ENCODE measurements around the gene KLHL15. TPM values are rescaled to one million over a fixed set of nuclear protein-coding genes. Genes with fewer than 3 reads are reported as not detected.
"Not testable (repeated sequence)": the region's sequence is repeated elsewhere in the genome, so short reads cannot be mapped to it uniquely, and the experiment has no call there.

The KLHL15 gene
- total RNA-seq, 1 experiment from 2014 or later = 2.4 TPM

DNA sequence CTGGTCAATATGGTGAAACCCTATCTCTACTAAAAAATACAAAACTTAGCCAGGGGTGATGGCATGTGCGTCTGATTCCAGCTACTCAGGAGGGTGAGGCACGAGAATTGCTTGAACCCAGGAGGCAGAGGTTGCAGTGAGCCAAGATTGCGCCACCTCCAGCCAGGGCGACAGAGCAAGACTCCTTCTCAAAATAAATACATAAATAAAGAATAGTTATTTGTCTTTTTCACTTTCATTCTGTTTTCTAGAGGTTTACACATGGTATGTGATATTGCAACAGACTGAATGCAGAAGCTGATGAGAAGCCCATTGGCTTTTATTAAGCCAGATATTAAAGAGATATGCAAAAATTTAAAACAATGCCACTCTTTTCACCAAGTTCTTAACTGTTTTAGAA is 8.2 kb downstream of the KLHL15 start:
- DNase-seq (ENCODE audit: low spot score) = no peak

DNA sequence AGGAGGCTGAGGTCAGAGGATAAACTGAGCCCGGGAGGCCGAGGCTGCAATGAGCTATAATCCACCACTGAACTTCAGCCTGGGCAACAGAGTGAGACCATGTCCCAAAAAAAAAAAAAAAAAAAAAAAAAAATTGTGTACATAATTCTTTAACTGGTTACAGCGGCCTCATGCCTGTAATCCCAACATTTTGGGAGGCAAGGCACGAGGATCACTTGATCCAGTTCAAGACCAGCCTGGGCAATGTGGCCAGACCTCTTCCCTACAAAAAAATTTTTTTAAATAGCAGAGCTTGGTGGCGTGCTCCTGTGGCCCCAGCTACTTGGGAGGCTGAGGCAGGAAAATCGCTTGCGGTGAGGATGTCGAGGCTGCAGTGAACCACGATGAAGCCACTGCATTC is 9.3 kb downstream of the KLHL15 start:
- DNase-seq (ENCODE audit: low spot score) = no peak

DNA sequence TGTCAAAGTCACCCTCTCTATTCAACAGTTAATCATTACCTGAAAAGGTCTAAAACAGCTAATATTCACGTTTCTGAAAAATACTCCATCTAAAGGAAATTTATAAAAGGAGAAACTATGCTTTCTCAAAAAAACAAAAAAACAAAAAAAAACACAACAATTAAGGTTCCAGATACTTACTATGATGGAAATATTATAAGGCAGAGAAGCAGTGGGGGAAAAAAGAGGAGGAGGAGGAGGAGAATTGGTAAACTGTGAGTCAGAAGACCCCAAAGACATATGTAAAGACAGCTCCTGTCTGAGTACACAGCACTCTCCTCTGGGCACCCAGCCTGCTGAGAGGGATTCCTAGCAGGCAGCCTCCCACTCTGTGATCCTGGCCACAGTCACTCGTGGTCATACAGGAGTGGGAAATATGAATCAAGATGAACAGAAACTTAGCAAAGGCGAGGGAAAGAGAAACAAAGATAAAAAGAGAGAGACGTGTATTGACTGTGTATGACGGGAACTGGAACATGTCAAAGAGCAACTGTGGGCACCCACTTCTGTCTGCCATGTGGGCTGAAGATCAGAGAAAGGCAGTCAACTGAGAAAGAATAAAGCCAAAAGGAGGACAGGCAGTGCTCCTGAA is 12.5 kb downstream of the KLHL15 start:
- no peak for DNase-seq (ENCODE audit: low spot score)

DNA sequence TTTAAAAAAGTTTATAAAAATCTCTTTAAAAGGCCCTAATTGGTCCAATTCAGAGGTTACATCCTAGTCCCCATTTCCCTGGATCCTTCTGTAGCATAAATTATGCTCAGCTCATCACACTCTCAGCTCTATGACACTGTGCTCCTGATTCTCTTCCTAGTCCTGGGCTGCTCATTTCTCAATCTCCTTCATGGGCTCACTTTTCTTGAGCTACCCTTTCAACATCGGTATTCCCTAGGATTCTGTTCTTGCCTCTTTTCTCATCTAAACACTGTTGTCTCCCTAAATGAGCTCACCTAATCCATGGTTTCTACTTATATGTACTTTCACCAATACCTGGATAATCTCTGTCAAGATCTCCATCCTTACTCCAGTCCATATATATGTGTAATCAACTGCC is 14.7 kb downstream of the KLHL15 start:
- no peak for DNase-seq (ENCODE audit: low spot score)

DNA sequence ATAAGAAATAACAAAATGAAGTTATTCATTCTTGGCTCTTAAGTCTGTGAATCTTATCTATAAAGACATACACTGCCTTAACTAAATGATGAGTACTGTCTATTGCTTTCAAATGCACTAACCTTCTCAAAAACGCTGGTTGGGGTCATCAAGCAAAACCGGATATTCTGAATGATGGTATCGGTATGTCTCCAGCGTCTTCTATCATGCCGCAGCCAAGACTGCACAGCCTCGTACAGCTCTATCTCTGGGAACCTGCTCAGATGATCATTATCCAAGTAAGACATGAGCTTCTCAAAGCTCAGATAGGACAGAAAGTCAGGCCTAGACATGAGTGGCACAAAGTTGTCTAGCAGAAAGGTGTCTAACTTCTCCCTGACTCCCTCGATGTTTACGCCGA is 21.1 kb downstream of the KLHL15 start:
- DNase-seq (ENCODE audit: low spot score) = no peak

DNA sequence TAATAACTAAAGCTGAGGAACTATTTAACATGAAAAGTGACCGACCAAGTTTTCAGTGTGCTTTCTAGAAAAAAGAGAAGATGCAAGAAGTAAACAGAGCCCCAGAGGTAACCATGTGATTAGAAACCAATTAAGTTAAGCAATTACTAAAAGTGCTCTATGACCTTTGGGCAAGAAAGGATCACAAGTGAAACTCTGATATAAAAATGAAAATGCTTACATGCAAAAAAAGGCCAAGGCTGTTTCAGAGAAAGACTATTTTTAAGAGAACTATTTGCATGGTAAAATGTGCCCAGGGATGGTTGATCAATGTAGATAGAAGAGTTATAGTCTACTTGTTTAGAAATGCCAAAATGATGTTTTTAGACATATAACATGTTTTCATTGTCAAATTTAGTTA is 22.0 kb downstream of the KLHL15 start:
- DNase-seq (ENCODE audit: low spot score) = no peak

DNA sequence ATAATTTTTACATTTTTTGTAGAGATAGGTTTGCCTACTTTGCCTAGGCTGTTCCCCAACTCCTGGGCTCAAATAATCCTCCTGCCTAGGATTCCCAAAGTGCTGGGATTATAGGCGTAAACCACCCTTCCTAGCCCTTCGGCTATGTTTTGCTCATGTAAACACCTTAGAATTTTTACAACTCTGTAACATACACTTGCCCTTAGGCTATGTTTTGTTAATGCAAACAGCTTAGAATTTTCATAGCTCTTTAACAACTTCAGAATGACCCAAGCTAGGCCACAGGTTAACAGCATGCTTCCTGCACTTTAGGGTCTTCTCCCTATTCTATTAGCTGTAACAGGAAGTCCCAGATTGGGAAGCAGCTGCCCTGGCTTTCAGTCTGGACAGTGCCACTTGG is 24.2 kb downstream of the KLHL15 start:
- no peak for DNase-seq (ENCODE audit: low spot score)

DNA sequence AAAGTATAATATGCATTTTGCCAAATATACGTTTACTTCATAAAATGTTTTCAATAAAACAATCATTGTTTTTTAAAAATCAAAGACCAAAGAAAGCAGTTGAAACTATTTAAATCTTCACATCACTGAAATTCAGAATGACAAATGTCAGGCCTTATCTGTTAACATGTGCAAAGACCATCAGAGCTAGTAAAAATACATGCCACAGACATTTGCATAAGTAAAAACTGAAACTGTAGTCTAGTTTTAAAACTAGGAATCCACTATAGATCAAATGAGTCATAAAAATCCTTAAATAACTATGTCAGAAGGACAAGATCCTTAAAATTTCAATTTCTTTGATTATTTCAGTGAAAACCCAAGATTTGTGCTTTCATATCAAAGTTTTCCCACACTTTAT is 24.8 kb downstream of the KLHL15 start:
- DNase-seq (ENCODE audit: low spot score) = no peak

DNA sequence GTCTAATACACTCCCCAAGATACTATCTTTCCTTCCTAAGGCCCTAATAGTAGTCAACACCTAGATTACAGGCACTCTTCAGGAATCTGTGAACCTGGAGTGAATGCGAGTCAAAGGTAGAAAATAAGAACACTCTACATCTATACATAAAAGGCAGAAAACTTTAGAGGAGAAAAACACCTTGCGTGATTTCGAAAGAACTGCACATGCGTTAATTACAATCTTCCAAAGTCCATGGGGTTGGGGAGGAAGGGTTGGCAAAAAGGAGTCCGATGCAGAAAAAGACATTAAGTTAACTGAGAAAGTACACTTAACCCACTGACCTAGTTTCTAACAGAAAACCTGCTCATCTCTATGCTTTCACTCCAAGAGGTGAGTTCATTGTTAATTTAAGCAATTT is 27.3 kb downstream of the KLHL15 start:
- DNase-seq (ENCODE audit: low spot score) = no peak

DNA sequence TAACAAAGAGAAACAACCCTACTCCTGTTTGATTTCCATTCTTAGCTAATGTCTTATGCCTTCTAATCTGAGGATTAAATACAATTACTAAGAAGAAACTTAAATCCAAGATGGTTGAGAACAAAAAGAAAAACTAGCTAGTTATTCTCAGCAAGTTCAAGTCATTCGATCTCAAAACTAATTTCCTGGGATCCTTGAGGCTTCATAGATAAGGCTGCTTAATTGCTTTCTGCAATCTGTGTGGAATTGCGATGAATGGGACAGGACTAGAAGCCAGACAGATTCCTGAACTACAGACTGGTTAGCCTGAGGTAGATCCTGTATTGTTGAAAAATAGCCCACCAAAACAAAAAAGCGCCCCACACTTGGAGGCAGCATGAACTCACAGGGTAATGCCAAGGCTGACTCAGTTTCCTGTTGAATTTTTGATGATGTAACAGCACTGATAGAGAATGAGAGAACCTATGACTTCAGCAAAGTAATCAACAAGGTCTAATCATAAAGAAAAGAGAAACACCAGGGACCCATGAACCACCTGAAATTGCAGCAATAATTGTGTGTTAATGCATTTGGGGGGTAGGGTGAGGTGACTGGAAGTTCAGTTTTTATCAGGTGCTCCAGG is 33.9 kb downstream of the KLHL15 start:
- no peak for DNase-seq (ENCODE audit: low spot score)

DNA sequence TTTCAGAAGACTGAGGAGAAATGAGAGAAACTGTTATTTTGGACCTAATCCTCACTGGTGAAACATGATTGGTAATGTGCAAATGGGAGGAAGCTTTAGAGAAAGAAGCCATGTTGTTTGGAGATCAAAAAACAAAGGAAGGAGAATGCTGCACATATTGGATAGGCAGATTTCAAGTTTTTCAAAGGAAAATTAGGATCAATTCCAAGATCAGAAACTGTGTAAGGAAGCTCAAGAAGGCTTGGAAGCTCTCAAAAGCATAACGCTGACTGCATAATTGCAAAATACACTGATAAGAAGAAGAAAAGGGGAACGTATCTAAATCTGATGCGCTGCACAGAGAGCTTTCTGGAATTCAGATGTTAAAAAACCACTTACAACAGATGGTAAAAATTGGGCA is 34.6 kb downstream of the KLHL15 start:
- no peak for DNase-seq (ENCODE audit: low spot score)

DNA sequence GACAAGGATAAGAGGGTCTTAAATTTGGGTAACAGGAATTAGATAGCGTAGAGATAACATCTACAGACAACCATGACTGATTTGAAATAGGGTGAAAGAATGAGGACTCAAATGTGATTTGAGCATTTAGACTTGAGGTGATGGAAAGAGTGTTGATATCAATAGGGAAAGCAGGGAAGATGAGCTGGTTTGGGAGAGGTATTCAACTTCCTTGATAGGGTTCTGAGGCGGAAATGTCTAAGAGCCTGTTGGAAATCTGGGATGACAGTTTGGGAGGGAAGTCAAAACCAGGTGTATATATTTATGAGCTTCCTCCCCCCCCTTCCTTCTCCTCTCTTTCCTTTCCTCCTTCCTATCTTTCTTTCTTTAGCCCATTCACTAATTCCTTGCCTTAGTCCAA is 36.5 kb downstream of the KLHL15 start:
- DNase-seq (ENCODE audit: low spot score) = no peak

DNA sequence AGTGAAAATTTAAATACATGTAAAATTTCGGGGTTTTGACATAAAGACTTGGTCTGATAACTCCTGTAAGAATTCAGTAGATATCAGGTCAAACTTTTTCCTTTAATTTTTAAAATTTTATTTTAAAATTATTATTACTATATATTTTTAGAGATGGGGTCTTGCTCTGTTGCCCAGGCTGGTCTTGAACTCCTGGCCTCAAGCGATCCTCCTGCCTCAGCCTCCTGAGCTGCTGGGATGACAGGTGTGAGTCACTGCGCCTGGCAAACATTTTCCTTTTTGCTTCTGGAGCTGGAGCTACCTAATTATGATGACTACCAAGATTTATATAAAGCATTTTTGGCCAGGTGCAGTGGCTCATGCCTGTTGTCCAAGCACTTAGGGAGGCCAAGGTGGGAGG is 37.3 kb downstream of the KLHL15 start:
- no peak for DNase-seq (ENCODE audit: low spot score)

DNA sequence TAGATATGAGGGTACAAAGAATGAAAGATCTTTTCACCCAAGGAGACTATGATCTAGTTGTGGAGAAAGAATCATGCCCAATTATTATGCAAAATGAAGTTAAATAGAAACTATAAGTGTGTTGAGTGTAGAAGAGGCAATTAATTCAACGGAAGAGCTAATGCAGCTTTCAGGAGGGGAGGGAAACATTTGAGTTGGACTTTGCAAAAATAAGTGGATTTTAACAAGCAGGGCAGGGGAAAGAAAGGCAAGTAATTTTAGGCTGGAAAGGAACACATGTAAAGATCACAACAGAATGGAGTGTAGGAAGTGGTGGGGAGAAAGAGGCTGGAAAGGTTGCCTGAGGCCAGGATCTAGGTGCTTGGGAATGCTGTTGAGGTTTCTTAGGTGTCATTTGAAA is 44.1 kb downstream of the KLHL15 start:
- DNase-seq (ENCODE audit: low spot score) = no peak

DNA sequence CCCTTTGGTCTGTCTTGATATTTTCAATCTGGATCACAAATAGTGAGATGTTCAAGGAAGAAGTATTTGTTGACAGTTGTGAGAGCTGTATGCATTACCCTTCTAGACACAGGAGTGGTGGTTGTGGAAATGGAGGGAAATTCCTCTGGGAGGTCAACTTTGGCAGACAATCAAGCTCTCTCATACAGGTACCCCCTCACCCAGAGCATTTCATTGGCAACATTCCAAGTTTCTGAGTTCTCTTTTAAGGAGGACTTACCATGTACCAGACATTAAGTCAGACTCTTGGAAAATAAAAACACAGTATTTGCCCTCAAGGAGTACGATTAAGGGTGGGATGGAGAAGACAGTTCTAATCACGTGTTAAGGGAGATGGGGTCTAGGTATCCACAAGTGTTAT is 45.3 kb downstream of the KLHL15 start:
- DNase-seq (ENCODE audit: low spot score) = no peak

DNA sequence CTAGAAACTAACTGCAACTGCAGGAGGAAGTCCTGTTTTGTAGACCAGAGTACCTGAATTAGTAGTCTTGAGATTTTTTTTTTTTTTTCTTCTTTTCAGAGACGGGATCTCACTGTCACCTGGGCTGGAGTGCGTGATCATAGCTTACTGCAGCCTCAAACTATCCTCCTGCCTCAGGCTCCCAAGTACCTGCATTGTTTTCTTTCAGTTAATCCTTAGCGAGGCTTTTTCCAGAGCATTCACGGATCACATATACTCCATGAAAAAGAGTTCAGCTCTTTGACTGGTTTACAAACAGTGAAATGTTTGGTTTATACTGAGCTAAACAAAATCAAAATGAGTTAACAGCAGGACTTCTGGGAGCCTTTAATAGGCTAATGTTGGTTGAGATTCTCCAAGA is 45.8 kb downstream of the KLHL15 start:
- no peak for DNase-seq (ENCODE audit: low spot score)

DNA sequence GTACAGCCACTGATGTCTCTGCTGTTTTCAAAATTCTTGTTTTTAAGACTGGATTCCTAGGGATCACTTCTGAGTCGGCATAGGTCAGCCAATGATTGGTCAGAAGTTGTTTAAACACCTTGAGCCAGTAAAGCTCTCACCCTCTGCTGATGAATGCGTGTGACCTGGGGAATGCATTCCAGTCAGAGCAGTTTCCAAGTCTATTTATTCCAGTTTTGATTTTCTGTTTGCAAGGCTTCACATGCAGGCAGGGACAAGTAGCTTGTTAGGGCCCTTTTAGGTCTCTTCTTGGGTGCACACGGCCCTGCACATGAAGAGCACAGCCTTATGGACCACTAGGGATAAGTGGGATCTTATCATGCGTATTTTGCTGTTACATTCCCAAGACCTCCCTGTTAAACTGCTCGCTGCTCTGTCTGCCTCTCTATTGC is 47.0 kb downstream of the KLHL15 start:
- DNase-seq (ENCODE audit: low spot score) = no peak

DNA sequence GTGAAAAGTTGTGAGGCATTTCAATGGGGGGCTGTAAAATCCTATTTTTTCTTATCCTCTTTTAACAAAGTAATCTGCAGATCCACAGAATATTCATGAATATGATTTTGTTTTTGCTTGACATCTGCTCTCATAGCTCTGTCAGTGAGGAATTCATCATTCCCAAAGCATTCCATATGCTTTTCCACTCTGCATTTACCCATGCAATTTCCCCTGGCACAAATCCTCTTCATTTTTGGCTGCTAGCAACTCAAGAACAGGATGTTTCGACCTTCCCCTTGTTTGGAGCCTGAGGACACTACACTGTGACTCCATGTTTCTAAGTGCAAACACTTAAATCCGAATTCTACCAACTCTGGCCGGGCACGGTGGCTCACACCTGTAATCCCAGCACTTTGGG is 48.5 kb downstream of the KLHL15 start:
- no peak for DNase-seq (ENCODE audit: low spot score)

DNA sequence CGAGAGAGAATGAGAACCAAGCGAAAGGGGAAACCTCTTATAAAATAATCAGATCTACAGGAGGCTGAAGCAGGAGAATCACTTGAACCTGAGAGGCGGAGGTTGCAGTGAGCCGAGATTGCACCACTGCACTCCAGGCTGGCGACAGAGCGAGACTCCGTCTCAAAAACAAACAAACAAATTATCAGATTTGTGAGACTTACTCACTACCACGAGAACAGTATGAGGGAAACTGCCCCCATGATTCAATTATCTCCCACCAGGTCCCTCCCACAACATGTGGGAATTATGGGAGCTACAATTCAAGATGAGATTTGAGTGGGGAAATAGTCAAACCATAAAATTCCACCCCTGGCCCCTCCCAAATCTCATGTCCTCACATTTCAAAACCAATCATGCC is 61.4 kb downstream of the KLHL15 start:
- not testable (repeated sequence) for DNase-seq (ENCODE audit: low spot score)

DNA sequence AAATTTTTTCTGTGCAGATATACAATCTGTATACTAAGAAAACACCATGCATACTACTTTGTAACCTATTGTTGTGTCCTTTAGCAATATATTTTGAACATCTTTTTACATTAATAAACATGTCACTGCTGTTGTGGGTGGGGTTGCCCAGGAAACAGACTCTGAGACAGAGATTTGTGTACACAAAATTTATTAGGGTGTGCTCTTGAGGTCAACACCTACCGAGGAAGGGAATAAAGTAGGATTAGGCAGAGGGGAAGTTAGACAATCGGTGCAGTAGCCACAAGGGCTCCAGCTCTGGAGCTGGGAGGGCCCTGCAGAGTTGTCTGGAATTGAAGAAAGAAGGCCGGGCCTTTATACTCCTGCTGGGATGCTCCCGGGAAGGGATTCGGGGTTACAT is 62.8 kb downstream of the KLHL15 start:
- no peak for DNase-seq (ENCODE audit: low spot score)

DNA sequence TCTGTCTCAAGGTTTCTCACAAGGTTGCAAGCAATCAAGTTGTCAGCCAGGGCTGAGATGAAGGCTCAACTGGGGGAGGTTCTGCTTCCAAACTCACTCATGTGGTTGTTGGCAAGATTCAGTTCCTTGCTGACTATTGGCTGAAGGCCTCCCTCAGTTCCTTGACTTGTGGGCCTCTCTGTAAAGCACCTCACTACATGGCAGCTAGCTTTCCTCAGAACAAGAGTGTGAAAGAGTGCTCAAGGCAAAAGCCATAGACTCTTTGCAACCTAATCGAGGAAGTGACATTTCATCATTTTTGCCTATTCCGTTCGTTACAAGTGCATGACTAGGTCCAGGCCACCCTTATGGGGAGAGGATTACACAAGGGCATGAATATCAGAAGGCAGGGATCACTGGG is 67.2 kb downstream of the KLHL15 start:
- no peak for DNase-seq (ENCODE audit: low spot score)

DNA sequence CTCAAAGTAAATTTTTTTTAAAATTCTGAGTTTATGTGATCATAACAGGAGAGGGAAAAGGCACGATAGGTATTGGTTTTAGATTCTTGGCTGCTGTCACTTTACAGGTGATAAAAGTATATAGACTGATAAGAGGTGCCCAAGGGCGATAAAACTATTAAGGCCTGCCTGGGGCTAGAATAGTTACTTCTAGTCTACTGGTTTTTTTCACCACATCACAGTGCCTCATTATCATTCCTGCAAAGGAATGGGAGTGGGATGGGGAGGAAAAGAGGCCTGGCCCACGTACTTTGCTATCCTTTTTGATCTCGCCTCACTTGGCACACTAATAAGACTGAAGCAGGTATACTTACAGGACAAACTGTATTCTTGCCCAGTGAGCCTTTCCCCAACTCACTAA is 72.6 kb downstream of the KLHL15 start:
- DNase-seq (ENCODE audit: low spot score) = no peak

DNA sequence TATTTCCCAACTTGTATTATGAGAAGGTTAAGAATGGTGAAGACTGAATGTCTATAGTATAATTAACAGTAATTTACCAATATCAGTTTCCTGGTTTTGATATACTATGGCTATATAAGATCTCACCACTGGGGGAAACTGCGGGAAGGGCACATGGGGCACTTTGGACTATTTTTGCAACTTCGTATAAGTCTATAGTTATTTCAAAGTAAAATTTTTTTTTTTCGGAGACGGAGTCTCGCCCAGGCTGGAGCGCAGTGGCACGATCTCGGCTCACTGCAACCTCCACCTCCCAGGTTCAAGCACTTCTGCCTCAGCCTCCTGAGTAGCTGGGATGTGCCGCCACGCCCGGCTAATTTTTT is 73.1 kb downstream of the KLHL15 start:
- DNase-seq (ENCODE audit: low spot score) = no peak
